DOHH2 (cell line): Measurements from ENCODE around the gene NECTIN3.

Experiments
- EZH2phosphoT487 ChIP-seq: fragments of 200-600 bp; sonication (generic); IDR thresholded peaks from 2 replicates; pipeline ENCODE4 v1.6.1; 2017; ENCODE audit warnings: borderline replicate concordance, mild to moderate bottlenecking, antibody characterized with exemption, low read length, moderate library complexity, mixed read lengths
- TF ChIP-seq, protein P1 (sequence below): fragments of 200-600 bp; sonication (generic); IDR thresholded peaks from one replicate; pipeline ENCODE4 v1.5.1; 2014; ENCODE audit warnings: antibody characterized with exemption, mild to moderate bottlenecking, low read depth, low read length; ENCODE audit not compliant: poor library complexity, severe bottlenecking

DNA sequence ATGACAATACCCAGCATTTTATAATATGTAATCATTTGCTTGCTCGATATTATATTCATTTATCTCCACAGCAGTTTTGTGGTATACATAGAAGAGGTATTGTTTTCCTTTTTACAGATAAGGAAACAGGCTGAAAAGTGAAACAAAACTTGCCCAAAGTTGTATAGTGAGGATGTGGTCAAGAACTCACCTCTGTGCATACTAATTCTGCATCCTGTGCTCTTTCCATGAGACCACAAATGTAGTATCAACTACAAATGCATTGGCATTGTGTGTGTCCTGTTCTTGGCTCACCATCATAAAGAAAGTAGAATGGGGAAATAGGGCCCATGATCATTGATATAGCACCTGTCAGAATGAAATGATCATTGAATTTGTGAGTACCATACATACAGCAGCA is 167.3 kb downstream of the NECTIN3 start:
- TF ChIP-seq, protein P1, sequence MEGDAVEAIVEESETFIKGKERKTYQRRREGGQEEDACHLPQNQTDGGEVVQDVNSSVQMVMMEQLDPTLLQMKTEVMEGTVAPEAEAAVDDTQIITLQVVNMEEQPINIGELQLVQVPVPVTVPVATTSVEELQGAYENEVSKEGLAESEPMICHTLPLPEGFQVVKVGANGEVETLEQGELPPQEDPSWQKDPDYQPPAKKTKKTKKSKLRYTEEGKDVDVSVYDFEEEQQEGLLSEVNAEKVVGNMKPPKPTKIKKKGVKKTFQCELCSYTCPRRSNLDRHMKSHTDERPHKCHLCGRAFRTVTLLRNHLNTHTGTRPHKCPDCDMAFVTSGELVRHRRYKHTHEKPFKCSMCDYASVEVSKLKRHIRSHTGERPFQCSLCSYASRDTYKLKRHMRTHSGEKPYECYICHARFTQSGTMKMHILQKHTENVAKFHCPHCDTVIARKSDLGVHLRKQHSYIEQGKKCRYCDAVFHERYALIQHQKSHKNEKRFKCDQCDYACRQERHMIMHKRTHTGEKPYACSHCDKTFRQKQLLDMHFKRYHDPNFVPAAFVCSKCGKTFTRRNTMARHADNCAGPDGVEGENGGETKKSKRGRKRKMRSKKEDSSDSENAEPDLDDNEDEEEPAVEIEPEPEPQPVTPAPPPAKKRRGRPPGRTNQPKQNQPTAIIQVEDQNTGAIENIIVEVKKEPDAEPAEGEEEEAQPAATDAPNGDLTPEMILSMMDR, result no peak
- no peak for TF ChIP-seq EZH2phosphoT487
